ENCODE data around the gene RFTN2. TPM values are rescaled to one million over a fixed set of nuclear protein-coding genes. Genes with fewer than 3 reads are reported as not detected.
A peak's percentile ranks its signal among the peaks of the same experiment; 100 is the strongest.
"Not testable (repeated sequence)": the region's sequence is repeated elsewhere in the genome, so short reads cannot be mapped to it uniquely, and the experiment has no call there.

Gene RFTN2
- polyA plus RNA-seq, 1 of the 3 experiments (the other 2 are of a cell fraction) = 0.05 TPM

GRCh38 chr2:197710424-197711042 is 35.1 kb upstream of the RFTN2 start:
- H3K9ac ChIP-seq = no peak overlapping the region
- no peak for DNase-seq
- H3K4me3 ChIP-seq (ENCODE audit: low read depth in 2 of 2, low read length in 1 of 2) = no peak overlapping the region
- H3K9me3 ChIP-seq = no peaks in the 10 kb centered on the region
- H3K4me1 ChIP-seq (ENCODE audit: control insufficient read depth in 1 of 2, insufficient read depth in 2 of 2, low read depth in 1 of 2, low read length in 1 of 2) = peaks cover 8 to 18% of the 10 kb centered on the region in 2 experiments; a peak in 2 of 4 replicates
- H2AFZ ChIP-seq (ENCODE audit: low read depth) = no peak overlapping the region
- H3K27ac ChIP-seq (ENCODE audit: low read depth in 2 of 2, low read length in 1 of 2) = no peak overlapping the region
- H3K9me2 ChIP-seq = no peaks in the 10 kb centered on the region
- no peaks in the 10 kb centered on the region for H3F3A ChIP-seq (replicated peaks; ENCODE audit: insufficient read depth)
- H3K27me3 ChIP-seq (ENCODE audit: insufficient read depth) = no peaks in the 10 kb centered on the region
- ChIA-PET CTCF (no interaction called here), POLR2A (no interaction called here)
- TF ChIP-seq EZH2phosphoT487 (IDR thresholded peaks at IDR 0.05; ENCODE audit: borderline replicate concordance, low read depth) (no peak), MXI1 (IDR thresholded peaks at IDR 0.05; ENCODE audit: low read depth, low read length) (no peak), RXRA (IDR thresholded peaks at IDR 0.05; ENCODE audit: borderline replicate concordance, low read depth) (no peak), ELF1 (IDR thresholded peaks at IDR 0.05) (no peak), YY1 (IDR thresholded peaks at IDR 0.05; ENCODE audit: low read depth) (no peak), USF2 (IDR thresholded peaks at IDR 0.05; ENCODE audit: borderline replicate concordance, low read depth, low read length) (no peak), GATA2 (CRISPR knock-in tag; IDR thresholded peaks at IDR 0.05) (no peak), EP300 (IDR thresholded peaks at IDR 0.05; ENCODE audit: borderline replicate concordance in 1 of 2, low read depth in 1 of 2, low read length in 1 of 2) (no peak), IRF3 (IDR thresholded peaks at IDR 0.05; ENCODE audit: low read depth, low read length) (no peak), NFIC (IDR thresholded peaks at IDR 0.05; ENCODE audit: borderline replicate concordance) (no peak)
- H3K4me2 ChIP-seq = no peak overlapping the region
- H3K79me2 ChIP-seq (ENCODE audit: insufficient read depth) = peaks cover 42% of the 10 kb centered on the region
- peaks cover 0 to 26% of the 10 kb centered on the region in 2 experiments for H3K36me3 ChIP-seq (replicated peaks in 1 of 2; ENCODE audit: control insufficient read depth in 1 of 2, insufficient read depth in 2 of 2, low read length in 1 of 2)
- H4K20me1 ChIP-seq (ENCODE audit: insufficient read depth) = 0 out of 2 replicates have a peak, but pooled peaks cover 5% of the 10 kb centered on the region

GRCh38 chr2:197709140-197709539 is 33.8 kb upstream of the RFTN2 start:
- 92% methylated on average over 7 of the region's 7 CpGs for WGBS (ENCODE audit: low lambda C conversion rate)
- CTCF ChIA-PET = interaction anchor here (1.2 kb wide), 1 partner anchor 86 kb away, joined by 3 read pairs; no protein-coding TSS in a partner anchor
- peaks cover 43% of the 10 kb centered on the region for H3K79me2 ChIP-seq (ENCODE audit: insufficient read depth)

More at GRCh38 chr2:197709140-197709539, 33.8 kb upstream of the RFTN2 start:
- DNase-seq; H4K20me1 ChIP-seq (ENCODE audit: insufficient read depth); POLR2A ChIA-PET; H3F3A ChIP-seq (replicated peaks; ENCODE audit: insufficient read depth); H3K4me3 ChIP-seq (ENCODE audit: low read depth in 2 of 2, low read length in 1 of 2); H3K9ac ChIP-seq; H3K9me2 ChIP-seq; H3K9me3 ChIP-seq; H3K27me3 ChIP-seq (ENCODE audit: insufficient read depth); H2AFZ ChIP-seq (ENCODE audit: low read depth); H3K27ac ChIP-seq (ENCODE audit: low read depth in 2 of 2, low read length in 1 of 2): not testable (repeated sequence)
- Histone ChIP-seq H3K4me2 (peak overlapping the region; percentile 96), H3K36me3 (replicated peaks in 1 of 2; ENCODE audit: control insufficient read depth in 1 of 2, insufficient read depth in 2 of 2, low read length in 1 of 2) (peaks cover 0 to 26% of the 10 kb centered on the region in 2 experiments), H3K4me1 (ENCODE audit: control insufficient read depth in 1 of 2, insufficient read depth in 2 of 2, low read depth in 1 of 2, low read length in 1 of 2) (peaks cover 8 to 18% of the 10 kb centered on the region in 2 experiments; a peak in 3 of 4 replicates)

All from SK-N-SH (cell line).